GM21825 (cell line): ENCODE measurements around the gene TPBG.
"Not testable (repeated sequence)": the region's sequence is repeated elsewhere in the genome, so short reads cannot be mapped to it uniquely, and the experiment has no call there.

Source experiments
- ATAC-seq: cut with Tn5 transposase; IDR thresholded peaks from one replicate; pipeline ENCODE4 v1.9.1; 2021; ENCODE audit warnings: mild to moderate bottlenecking, moderate library complexity; ENCODE audit not compliant: unreplicated experiment

TPBG gene

DNA sequence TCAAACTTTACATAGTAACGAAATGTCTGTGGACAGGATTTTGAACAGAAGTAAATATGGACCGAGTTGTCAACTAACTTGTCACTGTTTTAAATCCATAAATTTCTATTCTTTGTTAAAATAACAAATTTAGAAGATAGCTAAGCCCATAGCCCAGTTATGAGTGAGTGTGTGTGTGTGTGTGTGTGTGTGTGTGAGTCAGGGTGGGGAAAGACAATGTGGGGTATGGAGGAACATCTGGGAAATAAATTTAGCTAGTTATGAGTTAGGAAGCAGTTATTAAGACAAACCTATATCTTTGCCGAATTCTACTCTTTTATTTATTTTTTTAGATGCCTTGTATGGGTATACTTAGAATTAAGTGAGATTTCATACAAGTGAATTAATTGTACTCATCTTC, 9.0 kb downstream of the TPBG start:
- no peak for ATAC-seq

DNA sequence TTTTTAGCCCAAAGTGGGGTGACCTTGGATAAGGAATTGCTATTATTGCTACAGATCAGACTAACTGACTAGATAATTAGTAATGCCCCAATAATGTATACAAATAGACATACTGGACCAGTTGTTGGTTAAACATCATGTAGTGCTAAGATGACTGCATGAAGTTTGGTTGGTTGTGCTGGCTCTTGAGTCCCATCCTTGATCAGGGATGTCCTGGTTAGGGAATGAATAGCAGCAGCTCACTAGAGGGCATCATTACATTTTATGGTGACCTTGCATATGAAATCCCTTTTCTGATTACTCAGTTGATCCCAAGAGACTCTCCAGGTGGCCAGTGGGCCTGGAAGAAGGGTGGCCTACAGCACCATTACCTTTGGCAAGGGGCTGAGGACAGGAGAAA, 10.9 kb downstream of the TPBG start:
- ATAC-seq: no peak

DNA sequence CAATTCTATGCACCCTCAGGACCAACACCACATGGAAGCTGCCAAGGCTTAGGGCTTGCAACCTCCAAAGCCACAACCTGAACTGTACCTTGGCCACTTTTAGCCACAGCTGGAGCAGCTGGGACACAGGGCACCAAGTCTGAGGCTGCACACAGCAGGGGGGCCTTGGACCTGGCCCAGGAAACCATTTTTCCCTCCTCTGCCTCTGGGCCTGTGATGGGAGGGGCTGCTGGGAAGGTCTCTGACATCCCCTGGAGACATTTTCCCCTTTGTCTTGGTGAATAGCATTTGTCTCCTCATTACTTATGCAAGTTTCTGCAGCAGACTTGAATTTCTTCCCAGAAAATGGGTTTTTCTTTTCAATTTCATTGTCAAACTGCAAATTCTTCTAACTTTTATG, 13.0 kb downstream of the TPBG start:
- no peak for ATAC-seq

DNA sequence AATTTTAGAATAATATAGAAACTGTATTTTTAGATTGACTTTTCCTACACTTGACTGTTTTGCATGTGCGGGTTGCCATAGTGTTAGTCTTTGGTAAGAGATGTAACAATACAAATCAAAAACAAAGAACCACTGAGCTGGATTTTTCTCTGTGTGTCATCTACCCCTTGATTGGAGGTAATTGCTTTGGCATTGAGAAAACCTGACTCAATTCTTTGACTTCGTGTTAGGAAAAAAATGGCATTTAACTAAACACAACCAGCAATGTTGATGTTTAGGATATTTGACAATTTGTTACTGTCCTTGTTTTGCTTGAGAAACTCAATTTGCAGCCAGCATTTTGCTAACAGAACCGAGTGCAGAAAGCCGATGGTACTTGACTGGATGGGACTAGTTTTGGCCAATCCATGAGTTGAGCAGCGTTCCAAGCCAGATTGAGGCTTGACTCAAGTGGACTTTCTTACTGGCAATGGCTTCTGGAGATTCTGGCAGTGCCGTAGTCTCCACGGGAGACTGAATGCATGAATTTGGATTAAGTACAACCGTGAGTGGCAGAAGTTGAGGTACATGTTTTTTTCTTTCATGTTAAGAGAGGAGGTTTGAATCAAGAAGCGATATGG, 17.1 kb downstream of the TPBG start:
- ATAC-seq: no peak

- ATAC-seq: peak; percentile 73
Observed at GRCh38 chr6:82381278-82381677, 17.7 kb downstream of the TPBG start.

DNA sequence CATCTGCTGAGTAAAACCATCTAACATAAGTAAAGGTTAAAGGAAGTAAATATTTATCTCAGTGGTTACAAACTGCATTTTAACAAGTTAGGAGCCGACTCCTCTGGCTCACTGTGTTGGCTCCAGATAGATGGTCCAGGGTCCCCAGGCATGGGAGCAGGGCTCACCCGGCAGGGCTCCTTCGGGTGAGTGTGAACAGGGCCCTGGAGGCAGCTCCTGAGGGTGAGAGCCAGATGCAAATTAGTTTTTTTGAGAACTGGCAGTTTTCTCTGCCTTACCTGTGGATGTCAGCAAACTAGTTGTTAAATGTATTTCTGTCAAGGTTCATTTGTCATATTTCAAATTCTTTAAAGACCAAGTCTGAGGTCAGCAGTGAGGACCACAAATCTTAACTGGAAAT, 21.5 kb downstream of the TPBG start:
- ATAC-seq: no peak

- ATAC-seq: no peak
Observed at GRCh38 chr6:82385546-82385945, 21.9 kb downstream of the TPBG start.

DNA sequence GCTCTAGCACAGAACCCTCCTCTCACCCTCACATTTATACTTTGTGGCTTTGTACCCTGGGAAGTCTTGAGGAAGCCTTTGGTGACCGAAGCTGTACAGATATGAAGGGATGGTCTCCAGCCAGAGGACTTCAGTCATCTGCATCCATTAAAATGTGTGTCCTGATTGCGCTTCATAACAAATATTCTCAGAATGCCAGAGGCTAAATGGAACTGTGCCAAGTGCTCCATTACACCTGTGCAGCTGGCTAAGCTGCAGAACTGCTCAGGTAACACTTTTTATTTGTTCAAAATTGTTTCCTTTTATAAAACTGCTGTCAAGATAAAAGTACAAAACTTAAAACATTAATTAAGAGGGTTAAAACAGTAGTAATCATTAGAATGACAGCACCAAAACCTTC, 22.3 kb downstream of the TPBG start:
- ATAC-seq: no peak

GRCh38 chr6:82394770-82395169, 31.2 kb downstream of the TPBG start:
- not testable (repeated sequence) for ATAC-seq

GRCh38 chr6:82396964-82397751, 33.5 kb downstream of the TPBG start:
- ATAC-seq: no peak

DNA sequence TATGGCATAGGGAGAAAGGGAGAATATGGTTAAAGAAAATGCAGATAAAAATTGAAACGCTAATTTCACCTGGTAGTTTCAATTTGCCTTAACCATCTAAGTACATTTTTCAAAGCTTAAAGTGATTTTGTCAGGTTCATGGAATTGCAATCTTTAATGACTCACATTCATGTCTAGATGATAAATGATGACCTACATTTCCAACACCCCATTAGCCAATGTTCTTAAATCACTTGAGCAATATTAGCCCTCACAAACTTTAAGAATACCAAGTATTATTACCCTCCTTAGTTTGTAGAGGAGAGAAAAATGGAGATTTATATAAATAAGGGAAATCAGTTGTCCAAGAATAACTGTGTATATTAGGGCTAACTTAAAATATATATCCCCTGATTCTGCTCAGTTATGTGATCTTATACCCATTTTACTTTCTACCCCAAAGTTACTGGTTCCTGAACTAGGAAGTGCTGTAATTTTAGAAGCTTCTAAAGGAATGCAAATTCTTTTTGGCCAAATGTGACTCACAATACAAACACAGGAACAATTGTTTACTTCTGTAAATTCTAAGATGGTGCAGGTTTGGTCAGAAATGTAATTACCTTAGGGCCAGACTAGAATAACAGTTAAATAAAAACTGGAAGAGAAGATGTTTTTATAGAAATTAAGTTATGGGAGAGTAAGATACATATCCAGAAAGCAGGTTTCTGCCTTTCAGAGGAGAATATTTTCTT, 34.5 kb downstream of the TPBG start:
- ATAC-seq: no peak

GRCh38 chr6:82408952-82409431, 45.4 kb downstream of the TPBG start:
- no peak for ATAC-seq

- ATAC-seq: no peak
Observed at GRCh38 chr6:82410151-82410648, 46.6 kb downstream of the TPBG start.

GRCh38 chr6:82413868-82414267, 50.3 kb downstream of the TPBG start:
- ATAC-seq: no peak

DNA sequence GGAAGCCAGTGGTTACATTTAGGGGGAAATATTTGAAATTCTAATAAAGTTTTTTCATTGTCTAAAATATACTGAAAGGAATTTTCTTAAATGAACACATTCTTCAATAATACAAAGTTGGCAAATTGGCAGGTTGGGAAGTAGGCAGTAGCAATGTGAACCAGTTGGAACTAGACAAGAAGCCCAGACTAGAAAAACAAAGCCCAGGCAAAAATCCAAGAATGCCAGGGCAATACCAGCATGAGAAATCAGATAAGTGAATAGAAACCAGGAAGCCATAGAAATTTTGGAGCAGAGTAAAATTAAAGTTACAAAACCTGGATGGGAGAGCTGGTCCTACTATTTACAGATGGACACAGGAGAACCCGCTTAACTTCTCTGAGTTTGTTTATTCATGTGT, 52.2 kb downstream of the TPBG start:
- ATAC-seq: no peak

- ATAC-seq: no peak
Observed at GRCh38 chr6:82416346-82416745, 52.7 kb downstream of the TPBG start.
